ENCODE results near the gene PLCB1.

DNA sequence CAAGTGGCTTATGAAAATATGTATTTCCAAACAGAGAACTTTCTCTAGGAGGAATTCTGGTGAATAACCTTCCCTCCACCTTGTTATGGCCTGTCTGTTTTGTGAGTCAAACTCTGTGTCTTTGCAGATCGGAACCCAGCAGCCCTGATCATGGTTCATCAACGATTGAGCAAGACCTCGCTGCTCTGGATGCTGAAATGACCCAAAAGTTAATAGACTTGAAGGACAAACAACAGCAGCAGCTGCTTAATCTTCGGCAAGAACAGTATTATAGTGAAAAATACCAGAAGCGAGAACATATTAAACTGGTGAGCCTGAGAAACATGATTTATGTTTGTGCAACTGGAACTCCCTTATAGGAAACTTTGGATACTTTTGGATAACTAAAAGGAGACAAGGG, 642.3 kb downstream of the PLCB1 start:
- TF ChIP-seq, protein P1, sequence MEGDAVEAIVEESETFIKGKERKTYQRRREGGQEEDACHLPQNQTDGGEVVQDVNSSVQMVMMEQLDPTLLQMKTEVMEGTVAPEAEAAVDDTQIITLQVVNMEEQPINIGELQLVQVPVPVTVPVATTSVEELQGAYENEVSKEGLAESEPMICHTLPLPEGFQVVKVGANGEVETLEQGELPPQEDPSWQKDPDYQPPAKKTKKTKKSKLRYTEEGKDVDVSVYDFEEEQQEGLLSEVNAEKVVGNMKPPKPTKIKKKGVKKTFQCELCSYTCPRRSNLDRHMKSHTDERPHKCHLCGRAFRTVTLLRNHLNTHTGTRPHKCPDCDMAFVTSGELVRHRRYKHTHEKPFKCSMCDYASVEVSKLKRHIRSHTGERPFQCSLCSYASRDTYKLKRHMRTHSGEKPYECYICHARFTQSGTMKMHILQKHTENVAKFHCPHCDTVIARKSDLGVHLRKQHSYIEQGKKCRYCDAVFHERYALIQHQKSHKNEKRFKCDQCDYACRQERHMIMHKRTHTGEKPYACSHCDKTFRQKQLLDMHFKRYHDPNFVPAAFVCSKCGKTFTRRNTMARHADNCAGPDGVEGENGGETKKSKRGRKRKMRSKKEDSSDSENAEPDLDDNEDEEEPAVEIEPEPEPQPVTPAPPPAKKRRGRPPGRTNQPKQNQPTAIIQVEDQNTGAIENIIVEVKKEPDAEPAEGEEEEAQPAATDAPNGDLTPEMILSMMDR (optimal IDR thresholded peaks at IDR 0.05 in 1 of 3, IDR thresholded peaks at IDR 0.05 in 1 of 3, conservative IDR thresholded peaks at IDR 0.05 in 1 of 3; ENCODE audit: extremely low read depth in 1 of 3, insufficient read depth in 2 of 3, low read length in 3 of 3): no peak
- TF ChIP-seq EZH2 (IDR thresholded peaks at IDR 0.05; ENCODE audit: low read length): no peak

Data from keratinocyte (primary cell).